GM18499 (cell line): Measurements from ENCODE around the gene TRIM63.

Experiments
- ATAC-seq: cut with Tn5 transposase; IDR thresholded peaks from one replicate; pipeline ENCODE4 v1.9.1; 2021; ENCODE audit warnings: moderate number of reproducible peaks; ENCODE audit not compliant: insufficient read depth, unreplicated experiment

Gene TRIM63

DNA sequence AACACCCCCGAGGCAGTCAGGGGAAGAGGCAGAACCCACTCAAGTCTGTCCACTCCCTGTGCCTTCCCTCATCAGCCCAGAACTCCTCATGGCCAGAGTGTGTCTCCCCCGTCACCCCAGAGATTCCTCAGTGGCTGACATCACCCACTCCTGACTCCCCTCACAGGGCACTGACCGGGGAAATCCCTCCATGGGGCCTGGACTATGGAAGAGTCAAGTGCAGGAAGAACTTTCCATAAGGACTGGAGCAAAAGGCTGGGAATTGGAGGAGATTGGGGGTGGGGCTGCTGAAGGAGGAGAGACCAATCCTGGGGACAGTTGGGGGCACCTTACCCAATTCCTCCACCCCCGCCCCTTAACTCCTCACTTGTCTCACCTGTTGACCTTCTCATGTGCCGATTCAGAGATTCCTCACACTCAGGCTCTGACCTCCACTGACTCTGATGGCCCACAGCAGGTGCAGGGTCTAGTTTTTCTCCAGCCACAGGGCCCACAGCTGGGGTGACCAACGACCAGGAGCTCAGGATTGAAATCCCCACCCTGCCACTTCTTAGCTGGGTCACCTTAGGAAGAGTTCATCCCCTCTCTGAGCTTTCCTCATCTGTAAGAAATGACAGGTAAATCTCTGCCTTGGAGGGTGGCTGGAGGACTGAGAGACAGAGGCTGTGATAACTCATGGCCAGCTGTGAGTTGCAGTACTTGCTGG is 46.3 kb downstream of the TRIM63 start:
- no peak for ATAC-seq

DNA sequence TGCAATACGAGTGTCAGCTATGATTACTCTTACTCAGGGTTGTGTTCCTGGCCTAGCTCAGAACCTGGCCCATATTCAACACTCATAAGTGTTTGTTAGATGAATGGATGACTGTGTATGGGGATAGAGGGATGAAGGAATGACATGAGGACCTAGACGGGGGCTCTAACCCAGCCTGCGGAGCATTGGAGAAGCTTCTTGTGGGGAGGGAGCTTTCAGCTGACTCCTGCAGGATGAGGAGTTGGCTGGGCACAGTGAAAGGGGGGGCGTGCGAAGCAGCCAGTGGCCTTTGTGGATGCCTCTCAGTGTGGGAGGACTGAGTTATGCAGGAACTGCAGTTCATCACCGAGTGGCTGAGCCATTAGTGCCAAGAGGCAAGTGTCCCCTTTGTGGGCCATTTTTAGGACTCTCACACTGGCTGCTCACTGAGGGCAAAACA is 47.1 kb downstream of the TRIM63 start:
- no peak for ATAC-seq

DNA sequence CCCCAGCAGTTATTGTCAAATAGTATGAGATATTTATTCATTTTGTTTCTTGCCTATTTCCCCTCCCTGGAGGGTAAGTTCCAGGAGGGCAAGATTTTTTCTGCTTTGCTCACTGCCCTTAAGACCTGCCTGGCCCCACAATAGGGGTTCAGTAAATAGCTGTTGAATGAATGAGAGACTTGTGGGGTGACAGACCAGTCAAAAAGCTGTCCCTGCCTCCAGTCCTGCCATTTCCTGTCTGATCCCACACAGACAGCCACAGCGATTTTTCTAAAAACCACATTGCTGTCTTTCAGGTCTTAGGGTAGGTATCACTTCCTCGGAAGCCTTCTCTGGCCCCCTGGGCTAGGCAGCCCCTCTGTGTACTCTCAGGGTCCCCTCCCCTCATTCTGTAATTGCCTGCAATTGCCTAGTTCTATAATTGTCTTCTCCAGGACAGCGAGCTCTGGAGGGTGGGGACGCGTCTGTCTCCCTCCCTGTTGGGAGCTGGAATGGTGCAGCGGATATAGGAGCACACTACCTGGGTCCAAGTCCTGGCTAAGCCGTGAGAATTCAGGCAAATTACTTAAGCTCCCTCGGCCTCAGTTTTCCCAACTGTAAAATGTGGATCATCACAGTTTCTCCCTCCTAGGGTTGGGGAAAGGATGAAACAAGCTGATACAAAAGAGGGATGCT is 47.7 kb downstream of the TRIM63 start:
- no peak for ATAC-seq

DNA sequence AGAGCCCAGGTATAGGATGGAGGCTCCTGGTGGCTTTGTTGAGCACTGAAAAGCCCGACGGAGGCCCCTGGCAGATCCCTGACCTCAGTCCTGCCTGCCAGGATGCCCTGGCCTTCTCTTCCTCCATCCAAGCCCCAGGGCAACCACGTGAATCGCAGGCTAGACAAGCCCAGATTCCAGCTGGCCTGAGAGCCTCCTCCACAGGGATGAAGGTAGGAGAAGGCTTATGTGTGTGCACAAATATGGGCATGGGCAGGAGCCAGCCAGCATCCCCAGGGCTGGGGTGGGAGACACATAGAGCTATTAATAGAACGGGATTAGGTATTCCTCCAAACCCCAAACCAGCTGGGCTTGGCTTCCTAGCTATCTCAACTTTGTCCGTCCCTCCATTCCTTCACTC is 49.8 kb downstream of the TRIM63 start:
- ATAC-seq: no peak

DNA sequence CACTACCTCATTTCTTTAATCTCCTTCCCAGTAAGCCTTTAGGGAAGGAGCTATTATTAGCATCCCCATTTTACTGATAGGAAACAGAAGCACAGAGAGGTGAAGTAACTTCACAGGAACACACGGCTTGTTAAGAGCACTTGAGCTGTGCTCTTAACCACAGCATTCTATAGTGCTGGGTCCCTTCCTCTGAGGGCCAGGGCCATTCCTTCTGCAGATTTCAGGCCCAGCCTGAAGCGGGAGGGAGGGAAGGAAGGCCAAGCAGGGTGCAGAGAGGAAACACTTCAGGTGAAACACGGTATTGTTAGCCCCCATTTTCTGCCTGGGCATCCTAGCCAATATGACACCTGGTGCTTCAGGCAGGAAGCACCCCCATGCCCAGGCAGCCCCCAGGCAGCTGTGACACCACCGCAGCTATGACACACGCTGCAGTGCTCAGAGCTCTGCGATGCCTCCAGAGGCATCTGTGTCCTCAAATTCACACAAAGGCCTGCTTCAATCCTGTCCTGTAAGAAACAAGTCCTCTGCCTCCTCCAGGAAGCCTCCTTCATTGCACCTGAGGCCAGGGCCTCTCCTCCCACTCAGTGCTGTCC is 50.4 kb downstream of the TRIM63 start:
- ATAC-seq: no peak

DNA sequence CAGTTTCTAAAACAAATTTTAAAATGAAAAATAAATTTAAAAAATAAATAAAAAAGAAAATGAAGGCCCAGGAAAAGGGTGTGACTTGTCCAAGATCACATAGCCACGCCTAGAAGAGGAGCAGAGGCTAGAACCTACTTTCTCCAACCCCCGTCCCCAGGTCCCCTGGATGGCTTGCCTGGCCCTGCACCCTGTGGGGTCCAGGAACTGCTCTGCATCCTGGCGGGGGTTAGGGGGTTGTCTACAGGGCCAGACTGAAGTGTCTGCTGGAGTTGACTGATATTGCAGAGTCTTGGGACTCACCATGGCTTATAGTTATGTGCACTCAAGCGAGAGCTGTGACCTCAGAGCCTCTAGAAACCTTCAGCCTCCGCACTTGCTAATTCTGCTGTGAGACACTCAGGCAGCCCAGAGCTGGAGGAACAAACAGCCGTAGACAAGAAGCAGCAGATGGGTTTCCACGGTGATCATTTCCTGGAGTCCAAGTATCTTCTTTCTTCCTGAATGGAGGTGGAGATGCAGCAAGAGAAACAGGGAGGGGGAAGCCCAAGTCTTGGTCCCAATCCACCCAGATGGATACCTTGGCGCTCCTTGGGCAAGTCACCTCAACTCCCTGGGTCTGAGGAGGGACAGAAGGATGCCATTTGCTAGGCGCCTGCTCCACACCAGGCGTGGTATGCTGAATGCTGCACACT is 51.0 kb downstream of the TRIM63 start:
- no peak for ATAC-seq

DNA sequence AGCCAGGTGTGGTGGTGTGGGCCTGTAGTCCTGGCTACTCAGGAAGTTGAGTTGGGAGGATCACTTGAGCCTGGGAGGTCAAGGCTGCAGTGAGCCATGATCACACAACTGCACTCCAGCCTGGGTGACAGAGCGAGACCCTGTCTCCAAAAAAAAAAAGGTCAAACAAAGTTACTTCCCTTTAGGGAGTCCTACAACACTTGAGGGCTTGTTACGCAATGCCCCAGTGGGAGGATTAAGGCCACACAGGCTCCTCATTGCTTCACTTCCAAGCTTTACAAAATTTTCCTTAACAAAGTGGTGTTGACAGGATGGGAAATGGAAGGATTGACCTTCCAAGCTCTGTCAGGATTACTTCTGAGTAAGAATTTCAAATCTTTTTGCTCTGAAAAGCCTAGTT is 52.1 kb downstream of the TRIM63 start:
- no peak for ATAC-seq

DNA sequence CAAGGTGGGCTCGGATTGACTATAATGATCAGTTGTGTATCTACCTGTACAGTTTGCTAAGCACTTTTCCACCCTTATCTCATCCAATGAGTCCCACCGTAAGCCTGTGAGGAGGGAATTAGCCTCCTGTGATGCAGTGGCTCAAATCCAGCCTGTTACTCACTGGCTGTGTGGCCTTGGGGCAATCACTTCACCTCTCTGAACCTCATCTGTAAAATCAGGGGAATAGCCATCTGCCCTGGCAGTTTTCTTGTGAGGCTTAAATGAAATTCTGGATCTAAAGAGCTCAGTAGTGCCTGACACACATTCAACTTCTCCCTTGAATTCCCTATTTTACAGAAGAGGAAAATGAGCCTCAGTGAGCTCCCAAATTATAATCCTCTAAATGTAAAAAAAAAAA is 53.3 kb downstream of the TRIM63 start:
- ATAC-seq: no peak

DNA sequence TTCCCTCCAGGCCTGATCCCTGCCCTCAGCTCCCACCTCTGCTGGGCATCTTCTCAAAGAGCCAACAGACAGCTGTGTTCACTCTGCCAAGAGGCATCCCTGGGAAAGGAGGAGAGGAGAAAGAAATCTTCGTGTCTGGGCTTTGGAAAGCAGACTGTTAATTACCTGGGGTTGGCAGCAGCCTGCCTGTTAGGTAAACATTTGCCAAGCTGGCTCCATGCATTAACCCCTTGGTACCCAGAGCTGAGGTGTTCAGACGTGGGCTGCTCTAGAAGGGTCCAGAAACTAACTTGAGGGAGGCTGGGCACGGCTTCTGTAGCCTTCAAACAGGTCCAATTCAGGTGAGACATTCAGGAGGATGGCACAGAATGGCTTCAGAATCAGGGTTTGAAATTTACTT is 54.6 kb downstream of the TRIM63 start:
- ATAC-seq: no peak

DNA sequence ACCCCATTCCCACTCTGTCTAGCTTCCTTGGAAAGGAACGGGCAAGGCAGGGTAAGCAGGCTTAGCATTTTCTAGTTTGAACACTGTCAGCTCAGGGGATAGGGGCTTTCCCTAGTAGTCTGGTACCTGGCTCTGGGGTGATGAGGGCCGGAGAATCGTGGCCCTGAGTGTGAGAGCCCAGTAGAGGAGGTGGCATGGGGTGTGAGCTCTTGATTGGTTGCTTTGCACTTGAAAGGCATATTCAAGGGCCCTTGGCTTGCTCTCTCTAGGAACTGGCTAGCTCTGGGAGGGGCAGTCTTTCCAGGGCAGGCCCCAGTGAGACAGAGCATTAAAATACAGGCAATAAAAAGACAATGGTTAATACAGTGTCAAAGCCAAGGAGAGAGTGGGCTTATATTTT is 56.6 kb downstream of the TRIM63 start:
- ATAC-seq: no peak

DNA sequence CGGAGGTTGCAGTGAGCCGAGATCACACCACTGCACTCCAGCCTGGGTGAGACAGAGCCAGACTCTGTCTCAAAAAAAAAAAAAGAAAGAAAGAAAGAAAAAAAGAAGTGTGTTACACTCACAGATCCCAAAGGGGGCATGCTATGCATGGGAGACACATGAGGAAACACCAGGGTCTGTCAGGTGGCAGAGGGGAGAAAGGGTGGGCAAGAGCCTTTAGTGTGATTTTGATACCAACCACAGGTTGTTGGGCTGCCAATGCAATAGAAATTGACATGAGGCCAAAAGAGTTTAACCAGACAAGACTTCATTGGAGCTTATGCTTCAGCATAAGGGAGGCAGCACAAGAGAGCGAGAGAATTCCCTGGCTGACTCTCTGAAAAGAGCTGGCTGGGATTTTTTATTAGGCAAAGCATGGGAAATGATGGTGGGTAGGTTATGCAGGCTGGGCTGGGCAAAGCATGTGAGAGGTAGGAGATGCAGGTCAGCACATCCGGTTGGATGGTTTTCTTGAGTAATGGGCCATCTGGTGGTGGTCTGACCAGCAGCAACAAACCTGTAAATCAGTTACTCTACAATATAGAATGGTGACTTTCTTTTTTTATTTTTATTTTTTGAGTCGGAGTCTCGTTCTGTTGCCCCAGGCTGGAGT is 57.5 kb downstream of the TRIM63 start:
- ATAC-seq: no peak

DNA sequence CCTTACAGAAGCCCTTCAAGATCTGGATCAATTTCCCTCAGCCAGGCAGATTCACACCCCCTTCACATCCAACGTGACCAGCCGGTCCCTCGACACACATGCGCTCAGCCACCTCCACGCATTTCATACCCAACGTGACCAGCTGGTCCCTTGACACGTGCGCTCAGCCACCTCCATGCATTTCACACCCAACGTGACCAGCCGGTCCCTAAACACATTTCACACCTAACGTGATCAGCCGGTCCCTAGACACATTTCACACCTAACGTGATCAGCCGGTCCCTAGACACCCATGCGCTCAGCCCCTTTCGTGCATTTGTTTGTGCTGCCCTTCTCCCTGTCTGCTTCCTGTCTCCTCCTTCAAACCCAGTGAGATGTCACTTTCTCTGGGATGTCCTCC is 60.7 kb downstream of the TRIM63 start:
- ATAC-seq: no peak

DNA sequence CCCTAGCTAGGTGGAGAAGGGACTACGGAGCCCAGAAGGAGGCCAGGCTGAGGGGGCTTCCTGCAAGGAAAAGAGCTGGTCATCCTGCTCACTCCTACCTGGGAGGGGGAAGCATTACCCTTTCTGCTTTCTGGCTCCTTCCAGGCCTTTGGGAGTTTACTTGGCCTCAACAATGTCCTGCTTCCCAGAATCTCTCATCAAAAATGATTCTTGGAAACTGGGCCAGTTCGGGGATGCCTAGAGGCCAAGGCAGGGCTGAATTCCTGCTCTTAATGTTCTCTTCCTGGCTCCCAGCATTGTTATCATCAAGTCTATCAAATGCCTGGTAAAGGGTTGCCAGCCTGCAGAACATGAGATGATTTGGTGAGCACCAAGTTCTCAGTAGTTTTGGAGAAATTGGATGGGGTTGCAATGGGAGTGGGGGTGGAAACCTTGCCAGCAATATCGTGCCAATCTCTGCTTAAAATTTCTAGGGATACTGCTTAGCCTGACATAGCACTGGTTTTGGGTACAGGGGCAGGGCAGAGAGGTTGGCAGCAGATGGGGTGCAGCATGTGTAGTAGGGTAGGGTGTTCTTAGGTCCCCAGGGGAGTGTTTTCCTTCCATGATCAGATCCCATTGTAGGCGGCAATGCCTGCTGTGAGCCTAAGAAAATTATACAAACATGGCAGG is 61.9 kb downstream of the TRIM63 start:
- ATAC-seq: no peak

DNA sequence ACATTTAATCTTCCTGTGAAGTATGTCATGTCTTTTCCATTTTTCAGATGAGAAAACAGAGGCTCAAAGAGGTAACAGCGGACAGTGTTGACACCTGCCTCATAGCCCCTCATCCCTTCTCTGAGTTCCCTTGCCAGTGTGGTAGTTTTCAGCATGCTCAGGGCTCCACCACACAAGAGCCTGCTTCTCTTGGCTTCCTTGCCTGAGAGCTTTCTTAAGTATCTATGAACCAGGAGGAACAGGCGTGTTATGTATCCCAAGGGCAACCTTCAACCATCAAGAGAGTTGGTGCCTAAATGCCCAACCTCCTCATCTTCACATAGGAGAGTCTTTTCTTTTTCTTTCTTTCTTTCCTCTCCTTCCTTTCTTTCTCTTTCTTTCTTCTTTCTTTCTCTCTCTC is 63.7 kb downstream of the TRIM63 start:
- no peak for ATAC-seq

DNA sequence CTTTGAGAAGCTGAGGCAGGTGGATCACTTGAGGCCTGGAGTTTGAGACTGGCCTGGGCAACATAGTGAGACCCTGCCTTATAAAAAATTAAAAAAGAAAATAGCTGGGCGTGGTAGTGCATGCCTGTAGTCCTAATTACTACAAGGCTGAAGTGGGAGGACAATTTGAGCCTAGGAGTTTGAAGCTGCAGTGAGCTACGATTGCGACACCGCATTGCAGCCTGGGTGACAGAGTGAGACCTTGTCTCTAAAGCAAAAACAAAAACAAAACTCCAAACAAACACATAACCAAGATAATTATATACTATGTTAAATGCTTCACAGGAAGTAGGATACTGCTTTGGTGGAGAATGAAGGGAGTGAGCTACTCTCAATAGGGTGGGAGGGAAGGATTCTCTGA is 64.2 kb downstream of the TRIM63 start:
- ATAC-seq: no peak
